Gastrocnemius medialis (tissue), 4 donors: ENCODE results near the gene ZNF524. TPM values are rescaled to one million over a fixed set of nuclear protein-coding genes. Genes with fewer than 3 reads are reported as not detected.

ENCODE experiments used
- ATAC-seq, 2 donors: fragments of 150-250 bp; one replicate each; pipeline ENCODE4 v1.9.1; 2016
- DNase-seq, 2 donors: peaks; one replicate each; pipeline ENCODE4 v3.0.0-alpha.2; 2019
- H3K27ac ChIP-seq, 4 donors: fragments of 200-600 bp; sonication (generic); 1 replicate in 1 of 4; 2 replicates in 3 of 4; pipeline ENCODE4 v1.5.1; 2016 to 2018; ENCODE audit warnings: mild to moderate bottlenecking in 2 of 4, moderate library complexity in 1 of 4
- H3K27me3 ChIP-seq, 3 donors: fragments of 200-600 bp; sonication (generic) in 2 of 3; 1 replicate in 1 of 3; 2 replicates in 2 of 3; pipeline versions ENCODE4 v1.5.1 to v1.6.0; 2016 to 2019; ENCODE audit warnings: mild to moderate bottlenecking in 1 of 3, moderate library complexity in 1 of 3
- H3K36me3 ChIP-seq, 2 donors: fragments of 200-600 bp; sonication (generic) in 1 of 2; one replicate each; pipeline ENCODE4 v1.5.1; 2017 to 2018
- H3K4me1 ChIP-seq, 2 donors: fragments of 200-600 bp; sonication (generic) in 1 of 2; one replicate each; pipeline ENCODE4 v1.5.1; 2016 to 2017; ENCODE audit warnings: mild to moderate bottlenecking in 2 of 2
- H3K4me3 ChIP-seq, 4 donors: fragments of 200-600 bp; sonication (generic) in 3 of 4; 1 replicate in 1 of 4; 2 replicates in 3 of 4; pipeline ENCODE4 v1.5.1; 2016 to 2019; ENCODE audit warnings: mild to moderate bottlenecking in 2 of 4
- H3K9me3 ChIP-seq, 3 donors: fragments of 200-600 bp; sonication (generic) in 2 of 3; 1 replicate in 1 of 3; 2 replicates in 2 of 3; pipeline ENCODE4 v1.5.1; 2016 to 2019
- POLR2A ChIP-seq, 2 donors: fragments of 450-650 bp; IDR thresholded peaks; one replicate each; pipeline ENCODE4 v1.6.1; 2017; ENCODE audit warnings: antibody characterized with exemption in 2 of 2, mild to moderate bottlenecking in 2 of 2, moderate library complexity in 2 of 2
- in situ Hi-C, 4 donors: fragments of 200-750 bp; cut with MboI; loops; one replicate each; pipeline versions ENCODE4 v1.15.0 to v1.8.0; 2017; ENCODE audit warnings: low sequenced_read_pairs in 4 of 4
- intact Hi-C: fragments of 100-400 bp; cut with DNase I; formaldehyde crosslinking; loops from one replicate; pipeline ENCODE4 v1.15.1; 2023; ENCODE audit warnings: low total_unique reads
- total RNA-seq, 4 donors: library from RNA; depleted of rRNA; stranded (reverse); fragments of >200 nt; gene quantifications; one replicate each; pipeline versions ENCODE4 v1.1.0 to v1.2.3, GENCODE V29; 2016
- TF ChIP-seq, protein P1 (sequence below), 5 experiments: fragments of 450-650 bp in 3 of 5; fragments of 200-600 bp in 2 of 5; sonication (generic) in 2 of 5; IDR thresholded peaks in 4 of 5; conservative IDR thresholded peaks in 1 of 5; 1 replicate in 4 of 5; 2 replicates in 1 of 5; pipeline ENCODE4 v1.5.1; 2016 to 2019; ENCODE audit warnings: antibody characterized with exemption in 5 of 5, mild to moderate bottlenecking in 3 of 5, moderate library complexity in 3 of 5

The ZNF524 gene
- total RNA-seq, 4 donors from 2014 or later: 35.6 to 61.7 (median 47.0) TPM

DNA sequence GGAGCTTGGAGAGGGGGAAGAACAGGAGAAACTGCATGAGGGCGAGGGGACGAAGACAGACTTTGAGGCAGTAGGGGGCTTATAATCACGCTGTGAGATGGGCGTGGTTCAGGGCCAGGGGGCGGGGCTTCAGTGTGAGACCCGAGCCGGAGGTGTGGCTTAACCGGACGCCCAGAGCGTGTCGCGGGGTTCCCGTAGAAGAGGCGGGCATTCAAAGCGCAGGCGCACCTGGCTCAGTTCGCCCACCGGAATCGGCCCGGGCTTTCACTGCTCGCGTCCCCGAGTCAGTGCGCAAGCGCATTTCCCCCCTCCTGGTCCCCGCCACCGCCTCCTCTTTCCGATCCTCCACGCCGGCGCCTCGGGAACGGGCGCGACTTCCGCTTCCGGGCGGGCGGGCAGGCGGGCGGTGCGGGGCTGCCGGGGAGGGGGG is 5.1 kb downstream of the ZNF524 start:
- intact Hi-C loops: loop anchor here (1.0 to 10.0 kb wide), 4 partner anchors 19 to 1400 kb away; partner anchors contain the start of genes RPS9 and ZNF784
- DNase-seq: peak; percentile 96
- in situ Hi-C loops: no loop called here
- H3K27me3 ChIP-seq: no peaks in the 10 kb centered on the region
- peaks cover 27 to 38% of the 10 kb centered on the region in 2 donors for H3K4me1 ChIP-seq
- H3K4me3 ChIP-seq: peak overlapping the region; percentile 68 to 97 (median 80)
- peak in 1 of 2 donors; percentile 36 for TF ChIP-seq POLR2A (IDR thresholded peaks at IDR 0.05)
- TF ChIP-seq, protein P1, sequence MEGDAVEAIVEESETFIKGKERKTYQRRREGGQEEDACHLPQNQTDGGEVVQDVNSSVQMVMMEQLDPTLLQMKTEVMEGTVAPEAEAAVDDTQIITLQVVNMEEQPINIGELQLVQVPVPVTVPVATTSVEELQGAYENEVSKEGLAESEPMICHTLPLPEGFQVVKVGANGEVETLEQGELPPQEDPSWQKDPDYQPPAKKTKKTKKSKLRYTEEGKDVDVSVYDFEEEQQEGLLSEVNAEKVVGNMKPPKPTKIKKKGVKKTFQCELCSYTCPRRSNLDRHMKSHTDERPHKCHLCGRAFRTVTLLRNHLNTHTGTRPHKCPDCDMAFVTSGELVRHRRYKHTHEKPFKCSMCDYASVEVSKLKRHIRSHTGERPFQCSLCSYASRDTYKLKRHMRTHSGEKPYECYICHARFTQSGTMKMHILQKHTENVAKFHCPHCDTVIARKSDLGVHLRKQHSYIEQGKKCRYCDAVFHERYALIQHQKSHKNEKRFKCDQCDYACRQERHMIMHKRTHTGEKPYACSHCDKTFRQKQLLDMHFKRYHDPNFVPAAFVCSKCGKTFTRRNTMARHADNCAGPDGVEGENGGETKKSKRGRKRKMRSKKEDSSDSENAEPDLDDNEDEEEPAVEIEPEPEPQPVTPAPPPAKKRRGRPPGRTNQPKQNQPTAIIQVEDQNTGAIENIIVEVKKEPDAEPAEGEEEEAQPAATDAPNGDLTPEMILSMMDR (IDR thresholded peaks at IDR 0.05 in 4 of 5, conservative IDR thresholded peaks at IDR 0.05 in 1 of 5): no peak
- H3K27ac ChIP-seq: peak overlapping the region; percentile 91 to 99 (median 94)
- peak; percentile 77 to 79 for ATAC-seq
- no peaks in the 10 kb centered on the region for H3K9me3 ChIP-seq
- H3K36me3 ChIP-seq: peaks cover 0 to 8% of the 10 kb centered on the region in 2 donors

GRCh38 chr19:55605637-55606470 is 5.8 kb downstream of the ZNF524 start, which contains the start of gene ZNF865:
TSS of gene ZNF865 (plus strand) at chr19:55605647. CDS start at chr19:55613619, 7,972 bp downstream.
- ATAC-seq (peak; percentile 59 to 60), DNase-seq (peak; percentile 73 to 79)
- in situ Hi-C loops (no loop called here), intact Hi-C loops (loop anchor here (1.0 to 10.0 kb wide), 4 partner anchors 18 to 1401 kb away; partner anchors contain the start of genes RPS9 and ZNF784)
- H3K27ac ChIP-seq: peak within 1 kb of the TSS; percentile 91 to 99 (median 94)
- peaks cover 0 to 8% of the 10 kb centered on the region in 2 donors for H3K36me3 ChIP-seq
- no peaks in the 10 kb centered on the region for H3K27me3 ChIP-seq
- H3K4me3 ChIP-seq: peak within 1 kb of the TSS; percentile 68 to 97 (median 80)
- H3K4me1 ChIP-seq: peaks cover 31 to 42% of the 10 kb centered on the region in 2 donors
- TF ChIP-seq POLR2A (IDR thresholded peaks at IDR 0.05): peak; percentile 45 to 59
- TF ChIP-seq, protein P1 (IDR thresholded peaks at IDR 0.05 in 4 of 5, conservative IDR thresholded peaks at IDR 0.05 in 1 of 5): peak; percentile 43 to 76 (median 61)
- H3K9me3 ChIP-seq: no peaks in the 10 kb centered on the region

DNA sequence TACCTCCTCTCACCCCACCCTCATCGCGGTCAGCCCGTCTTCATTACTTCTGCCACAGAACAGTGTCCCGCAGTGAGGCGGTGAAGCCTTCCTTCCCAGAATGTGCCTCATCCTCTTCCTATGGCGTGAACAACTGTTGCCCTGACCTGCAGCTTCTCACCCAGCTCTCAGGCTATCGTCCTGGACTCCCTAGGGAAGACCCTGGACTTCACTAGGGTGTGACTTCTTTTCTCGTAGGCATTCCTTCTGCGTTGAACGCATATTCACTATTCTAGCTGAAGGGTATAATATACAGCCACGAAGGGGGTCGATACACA is 6.3 kb downstream of the ZNF524 start:
- peaks cover 0 to 8% of the 10 kb centered on the region in 2 donors for H3K36me3 ChIP-seq
- intact Hi-C loops (loop anchor here (10.0 kb wide), 1 partner anchor 1402 kb away; the partner anchor contains the start of gene RPS9), in situ Hi-C loops (no loop called here)
- H3K27me3 ChIP-seq: no peaks in the 10 kb centered on the region
- DNase-seq (no peak), ATAC-seq (no peak)
- H3K27ac ChIP-seq: peak overlapping the region; percentile 91 to 99 (median 94)
- peak overlapping the region; percentile 68 to 97 (median 80) for H3K4me3 ChIP-seq
- no peaks in the 10 kb centered on the region for H3K9me3 ChIP-seq
- H3K4me1 ChIP-seq: peaks cover 34 to 42% of the 10 kb centered on the region in 2 donors
- TF ChIP-seq, protein P1 (IDR thresholded peaks at IDR 0.05 in 4 of 5, conservative IDR thresholded peaks at IDR 0.05 in 1 of 5): peak in 1 of 5 experiments; percentile 14
- TF ChIP-seq POLR2A (IDR thresholded peaks at IDR 0.05): no peak

DNA sequence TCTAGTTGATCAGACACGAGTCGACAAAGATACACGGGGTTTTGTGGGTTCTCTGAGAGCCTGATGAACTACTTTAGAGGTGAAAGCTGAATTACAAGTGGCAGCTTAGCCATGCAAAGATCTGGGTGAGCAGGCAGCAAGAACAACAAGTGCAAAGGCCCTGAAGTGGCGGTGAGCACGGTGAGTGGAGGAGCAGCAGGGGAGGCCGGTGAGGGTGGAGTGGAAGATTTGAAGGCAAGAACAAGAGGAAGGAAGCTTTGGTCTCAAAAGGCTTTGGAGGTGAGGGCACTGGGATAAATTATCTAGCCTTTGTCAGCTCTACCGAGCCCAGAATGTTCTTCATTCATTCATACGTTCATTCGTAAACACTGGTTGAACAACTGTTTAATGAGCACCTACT is 6.7 kb downstream of the ZNF524 start:
- Histone ChIP-seq H3K9me3 (no peaks in the 10 kb centered on the region), H3K27ac (peak overlapping the region; percentile 91 to 99 (median 94)), H3K4me1 (peaks cover 38 to 45% of the 10 kb centered on the region in 2 donors), H3K27me3 (no peaks in the 10 kb centered on the region), H3K4me3 (peak overlapping the region; percentile 68 to 97 (median 80)), H3K36me3 (peaks cover 0 to 8% of the 10 kb centered on the region in 2 donors)
- TF ChIP-seq, protein P1 (IDR thresholded peaks at IDR 0.05 in 4 of 5, conservative IDR thresholded peaks at IDR 0.05 in 1 of 5): no peak
- TF ChIP-seq POLR2A (IDR thresholded peaks at IDR 0.05): no peak
- DNase-seq (no peak), ATAC-seq (no peak)
- in situ Hi-C loops (no loop called here), intact Hi-C loops (loop anchor here (10.0 kb wide), 1 partner anchor 1402 kb away; the partner anchor contains the start of gene RPS9)
